Activated CD8-positive, alpha-beta memory T cell treated with anti-CD3 and anti-CD28 coated beads for 4 hours (primary cell): ENCODE data around the gene HDAC1.
"Not testable (repeated sequence)": the region's sequence is repeated elsewhere in the genome, so short reads cannot be mapped to it uniquely, and the experiment has no call there.

Source experiments
- DNase-seq, 2 donors: peaks; one replicate each; pipeline ENCODE4 v3.0.0-alpha.2; 2020; ENCODE audit warnings: low read depth in 2 of 2

HDAC1 gene

GRCh38 chr1:32349211-32349708, 57.4 kb downstream of the HDAC1 start:
- DNase-seq: no peak

DNA sequence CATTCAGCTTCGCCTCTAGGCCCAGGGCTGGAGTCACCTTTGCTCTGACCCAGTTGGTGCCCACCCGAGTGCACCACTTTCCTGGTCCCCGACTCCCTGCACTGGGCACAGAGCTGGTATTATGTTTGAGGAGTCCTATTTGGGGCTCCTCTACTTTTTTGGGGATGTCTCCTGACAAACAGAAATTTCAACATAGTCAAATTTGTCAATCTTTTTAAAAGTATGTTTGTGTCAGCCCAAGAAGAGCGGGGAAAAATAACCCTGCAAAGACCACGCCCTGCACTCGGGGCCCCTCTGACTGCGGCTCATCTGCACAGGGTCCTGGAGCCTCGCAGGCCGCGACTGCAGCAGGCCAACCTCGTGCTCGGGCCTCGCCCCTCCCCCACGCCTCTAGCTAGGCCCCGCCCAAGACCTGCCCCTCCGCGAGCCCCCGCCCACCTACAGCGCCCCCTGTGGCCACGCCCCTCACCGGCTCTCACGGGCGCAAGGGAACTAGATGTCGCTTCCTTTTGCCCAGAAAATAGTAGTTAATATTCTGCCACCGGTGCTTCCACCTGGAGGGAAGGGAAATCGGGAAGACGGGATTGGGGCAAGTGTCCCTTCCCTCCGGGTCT, 59.0 kb downstream of the HDAC1 start:
- DNase-seq: peak; percentile 52 to 57

DNA sequence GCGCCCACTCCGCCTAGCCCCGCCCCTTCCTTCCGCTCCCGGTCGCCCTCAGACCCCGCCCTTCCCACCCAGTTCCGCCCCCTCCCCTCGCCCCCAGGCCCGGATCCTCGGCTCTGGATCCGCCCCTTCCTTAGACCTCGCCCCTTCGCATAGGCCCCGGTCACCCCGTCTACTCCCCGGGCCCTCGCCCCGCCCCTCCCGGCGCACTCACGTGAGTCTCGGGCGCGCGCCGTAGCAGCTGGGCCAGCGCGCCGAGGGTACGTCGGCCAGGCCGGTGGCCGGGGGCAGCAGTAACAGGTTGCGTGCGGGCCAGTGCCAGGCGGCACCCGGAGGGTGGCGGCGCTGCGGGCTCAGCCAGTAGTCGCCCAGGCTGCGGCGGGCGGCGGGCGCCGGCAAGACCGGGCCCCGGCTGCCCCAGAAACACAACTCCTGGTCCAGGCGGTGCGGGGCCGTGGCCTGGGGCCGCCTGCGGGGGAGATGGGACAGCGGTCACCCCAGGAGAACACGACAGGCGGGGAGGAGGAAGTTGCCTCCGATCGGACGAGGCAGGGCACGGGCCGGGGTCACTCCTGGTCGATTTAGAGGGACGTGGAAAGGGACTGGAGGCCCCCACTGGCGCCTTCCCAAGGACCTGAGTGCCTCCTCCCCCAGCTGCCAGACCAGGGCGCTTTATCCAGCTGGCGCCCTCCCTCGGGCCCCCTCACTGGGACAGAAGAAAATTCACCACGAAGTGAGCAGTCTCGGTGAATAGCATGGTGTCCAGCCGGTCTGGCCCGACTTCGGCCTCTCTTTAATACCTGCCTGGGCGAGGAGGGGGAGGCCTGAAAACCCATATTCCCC, 59.7 kb downstream of the HDAC1 start:
- peak; percentile 77 to 83 for DNase-seq

DNA sequence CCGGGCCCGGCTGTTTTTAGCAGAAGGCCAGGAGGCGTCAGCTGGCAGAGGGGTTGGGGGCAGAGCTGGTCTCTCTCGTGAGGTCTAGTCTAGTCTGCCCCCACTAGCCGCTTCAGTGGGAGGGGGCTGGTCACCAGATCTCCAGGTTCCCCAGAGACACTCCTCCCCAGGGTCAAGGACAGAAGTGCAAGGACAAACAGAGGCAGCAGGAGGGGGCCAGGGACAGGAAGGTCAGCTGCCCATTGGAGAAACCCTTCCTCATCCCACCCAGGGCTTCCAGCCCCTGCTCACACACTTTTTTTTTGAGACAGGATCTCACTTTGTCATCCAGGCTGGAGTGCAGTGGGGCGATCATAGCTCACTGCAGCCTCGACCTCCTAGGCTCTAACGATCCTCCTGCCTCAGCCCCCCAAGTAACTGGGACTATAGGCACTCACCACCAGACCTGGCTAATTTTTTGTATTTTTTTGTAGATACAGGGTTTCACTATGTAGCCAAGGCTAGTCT, 60.4 kb downstream of the HDAC1 start:
- no peak for DNase-seq

DNA sequence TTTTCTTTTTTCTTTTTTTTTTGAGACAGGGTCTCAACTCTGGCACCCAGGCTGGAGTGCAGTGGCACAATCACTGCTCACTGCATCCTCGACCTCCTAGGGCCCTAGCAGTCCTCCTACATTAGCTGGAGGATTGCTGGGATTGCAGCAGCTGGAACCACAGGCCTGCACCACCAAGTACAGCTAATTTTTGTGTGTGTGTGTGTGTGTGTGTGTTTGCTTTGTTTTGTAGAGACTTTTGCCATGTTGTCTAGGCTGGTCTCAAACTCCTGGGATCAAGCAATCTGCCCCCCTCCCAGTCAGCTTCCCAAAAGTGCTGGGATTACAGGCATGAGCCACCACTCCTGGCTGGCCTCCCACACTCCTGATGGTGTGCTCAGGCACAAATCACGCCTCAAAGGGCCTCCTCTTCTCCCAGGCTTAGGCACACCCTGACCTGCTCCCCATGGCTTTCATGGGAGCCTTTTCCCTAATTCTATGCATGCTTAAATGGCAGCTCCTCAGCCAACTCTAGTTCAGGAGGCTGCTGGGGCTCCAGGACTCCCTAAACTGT, 61.0 kb downstream of the HDAC1 start:
- no peak for DNase-seq

DNA sequence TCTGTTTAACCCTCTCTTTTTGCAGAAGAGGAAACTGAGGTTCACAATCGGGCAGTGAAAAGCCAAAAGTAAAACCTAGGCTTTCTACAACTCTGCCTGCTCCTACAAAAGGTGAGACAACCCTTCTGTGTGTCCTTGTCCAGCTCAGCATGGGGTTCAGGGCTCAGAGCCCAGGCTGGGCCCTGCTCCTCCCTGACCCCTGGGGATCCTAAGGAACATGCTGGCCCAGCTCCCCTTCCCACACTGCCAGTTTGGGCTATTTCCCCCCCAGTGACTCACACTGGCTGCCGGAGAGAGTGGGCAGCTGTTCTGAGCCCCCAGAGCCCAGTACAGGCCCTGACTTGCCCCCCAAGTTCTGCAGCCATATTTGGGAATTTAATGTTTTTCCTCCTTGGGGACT, 61.5 kb downstream of the HDAC1 start:
- DNase-seq: no peak

DNA sequence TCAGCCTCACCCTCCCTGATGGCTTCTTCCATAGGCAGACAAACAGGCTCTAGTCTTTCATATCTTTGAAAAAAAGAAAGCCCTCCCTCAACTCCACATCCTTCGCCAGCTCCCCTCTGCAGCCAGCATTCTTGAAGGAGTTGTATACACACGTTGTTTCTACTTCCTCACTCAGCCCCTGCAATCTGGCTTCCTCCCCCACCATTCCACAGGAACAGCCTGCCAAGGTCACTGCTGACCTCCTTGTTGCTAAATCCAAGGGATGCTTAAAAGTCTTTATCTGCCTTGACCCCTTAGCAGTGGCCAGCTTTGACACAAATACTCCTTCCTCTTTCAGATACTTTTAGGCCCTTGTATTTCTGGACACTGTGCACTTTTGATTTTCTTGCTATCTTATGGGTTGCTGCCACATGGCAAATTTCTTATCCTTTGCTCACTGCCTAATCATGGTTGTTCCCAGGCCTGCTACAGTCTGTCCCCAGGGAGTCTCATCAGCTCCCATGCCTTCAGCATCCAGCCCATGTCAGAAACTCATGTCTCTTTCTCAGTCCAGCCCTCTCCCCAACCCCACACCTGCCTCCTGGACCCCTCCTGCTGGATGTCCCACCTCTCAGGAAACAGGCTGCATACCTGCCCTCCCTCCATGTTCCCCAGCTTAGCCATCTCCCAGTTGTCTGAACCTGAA, 62.1 kb downstream of the HDAC1 start:
- no peak for DNase-seq

DNA sequence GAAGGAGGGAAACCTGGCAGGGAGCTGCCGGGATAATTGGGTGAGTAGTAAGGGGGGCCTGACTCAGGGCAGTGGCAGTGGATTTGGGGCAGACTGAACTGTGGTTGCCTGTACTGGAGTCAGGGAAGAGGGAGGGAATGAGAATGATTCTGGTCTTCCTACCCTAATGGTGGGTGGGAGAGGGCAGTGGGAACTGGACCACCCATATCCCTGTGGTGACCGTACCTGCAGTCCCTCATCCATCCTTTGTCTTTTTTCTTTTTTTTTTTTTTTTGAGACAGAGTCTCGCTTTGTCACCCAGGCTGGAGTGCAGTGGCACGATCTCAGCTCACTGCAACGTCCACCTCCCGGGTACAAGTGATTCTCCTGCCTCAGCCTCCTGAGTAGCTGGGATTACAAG, 63.9 kb downstream of the HDAC1 start:
- DNase-seq: not testable (repeated sequence)

DNA sequence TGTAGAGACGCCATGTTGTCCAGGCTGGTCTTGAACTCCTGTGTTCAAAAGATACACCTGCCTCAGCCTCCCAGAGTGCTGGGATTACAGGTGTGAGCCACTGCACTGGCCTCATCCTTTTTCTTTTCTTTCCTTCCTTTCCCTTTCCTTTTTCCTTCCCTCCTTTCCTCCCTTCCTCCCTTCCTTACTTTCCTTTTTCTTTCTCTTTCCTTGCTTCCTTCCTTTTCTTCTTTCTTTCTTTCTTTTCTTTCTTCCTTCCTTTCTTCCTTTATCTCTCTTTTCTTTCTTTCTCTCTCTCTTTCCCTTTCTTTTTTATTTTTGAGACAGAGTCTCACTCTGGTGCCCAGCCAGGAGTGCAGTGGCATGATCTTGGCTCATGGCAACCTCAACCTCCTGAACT, 64.6 kb downstream of the HDAC1 start:
- no peak for DNase-seq

GRCh38 chr1:32357614-32358013, 65.7 kb downstream of the HDAC1 start:
- DNase-seq: no peak

DNA sequence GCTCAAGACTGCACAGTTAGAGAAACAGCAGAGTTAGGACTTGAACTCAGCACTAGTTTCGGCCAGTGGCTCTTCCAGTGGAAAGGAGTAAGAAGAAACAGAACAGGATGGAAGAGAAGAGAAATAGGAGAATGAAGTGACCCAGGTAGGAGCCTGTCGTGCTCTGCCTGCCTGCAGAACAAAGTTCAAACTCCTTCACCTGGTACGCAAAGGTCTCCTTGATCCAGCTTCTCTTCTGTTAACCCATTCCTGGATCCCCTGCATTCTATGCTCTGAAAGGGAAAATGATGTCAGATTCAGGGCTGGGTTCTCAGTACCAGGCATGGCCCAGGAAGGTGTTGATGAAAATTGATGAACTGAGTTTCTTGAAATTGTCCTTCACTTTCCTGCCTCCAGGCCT, 66.6 kb downstream of the HDAC1 start:
- no peak for DNase-seq

DNA sequence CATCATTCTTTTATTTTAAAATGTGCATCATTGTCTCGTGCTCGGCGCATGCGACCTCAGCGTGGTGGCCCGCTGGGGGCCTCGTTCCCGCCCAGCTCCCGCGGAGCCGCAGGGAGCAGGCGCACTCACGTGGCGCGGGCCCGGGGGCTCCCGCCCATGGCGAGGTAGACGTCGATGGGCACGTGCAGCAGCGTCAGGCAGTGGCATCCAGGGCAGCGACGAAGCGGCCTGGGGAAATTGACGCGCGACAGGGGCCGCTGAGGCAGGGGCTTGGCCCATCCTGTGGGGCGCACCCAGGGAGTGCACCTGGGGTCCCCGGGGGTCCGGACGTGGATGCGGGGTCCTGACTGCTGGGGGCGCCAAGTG, 69.4 kb downstream of the HDAC1 start:
- no peak for DNase-seq

GRCh38 chr1:32361674-32362473, 70.0 kb downstream of the HDAC1 start:
- no peak for DNase-seq

- no peak for DNase-seq
These were observed 70.8 kb downstream of the HDAC1 start, which contains the start of the genes FAM229A and TSSK3 for GRCh38 chr1:32362474-32363313. FAM229A (minus strand) TSS chr1:32362485; CDS start chr1:32362091, 394 bp downstream. TSSK3 (plus strand) TSS chr1:32362539; CDS start chr1:32362702, 163 bp downstream.

GRCh38 chr1:32363713-32364112, 71.8 kb downstream of the HDAC1 start:
- DNase-seq: no peak

DNA sequence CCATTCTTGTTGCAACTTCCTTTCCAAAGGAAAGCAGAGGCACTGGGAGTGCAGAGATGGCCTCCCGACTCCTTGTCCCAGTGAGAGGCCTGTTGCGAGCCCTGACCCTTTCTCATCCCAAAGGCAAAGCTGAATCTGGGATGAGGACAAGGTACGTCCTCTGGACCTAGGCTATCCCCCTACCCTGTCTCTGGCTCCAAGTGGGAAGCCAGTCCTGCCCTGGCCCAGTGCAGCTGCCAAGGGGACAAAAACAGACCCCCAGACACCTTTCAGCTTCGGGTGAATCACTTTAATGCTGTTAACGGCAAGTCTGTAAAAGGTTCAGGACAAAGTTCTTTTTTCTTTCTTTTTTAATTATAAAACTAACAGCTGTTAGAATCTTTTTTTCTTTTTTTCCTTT, 73.0 kb downstream of the HDAC1 start:
- no peak for DNase-seq

- no peak for DNase-seq
These were observed 73.6 kb downstream of the HDAC1 start for GRCh38 chr1:32365445-32365844.

GRCh38 chr1:32367912-32368635, 76.2 kb downstream of the HDAC1 start:
- no peak for DNase-seq

GRCh38 chr1:32372149-32372756, 80.4 kb downstream of the HDAC1 start:
- no peak for DNase-seq
